H9 (cell line): Measurements from ENCODE around the gene ITPRIPL2. TPM values are rescaled to one million over a fixed set of nuclear protein-coding genes. Genes with fewer than 3 reads are reported as not detected.

ENCODE experiments used
- DNase-seq: peaks from one replicate; pipeline ENCODE4 v3.0.0-alpha.2; 2017
- H2AFZ ChIP-seq: one replicate; pipeline ENCODE4 v1.6.1; 2013; ENCODE audit warnings: mild to moderate bottlenecking, low read length, control low read depth, moderate library complexity
- H2AK5ac ChIP-seq: 2 replicates; pipeline ENCODE4 v1.6.1; 2013; ENCODE audit warnings: low read length, control low read depth, mixed read lengths; ENCODE audit not compliant: insufficient read length
- H2BK120ac ChIP-seq: one replicate; pipeline ENCODE4 v1.6.1; 2013; ENCODE audit warnings: low read depth, mild to moderate bottlenecking, low read length, control low read depth, inconsistent platforms; ENCODE audit not compliant: poor library complexity, severe bottlenecking
- H2BK12ac ChIP-seq: 2 replicates; pipeline ENCODE4 v1.6.1; 2013; ENCODE audit warnings: low read length, control low read depth, mixed read lengths, low read depth; ENCODE audit not compliant: insufficient read length
- H2BK15ac ChIP-seq: 2 replicates; pipeline ENCODE4 v1.6.1; 2013; ENCODE audit warnings: low read depth, low read length, control low read depth
- H2BK20ac ChIP-seq: one replicate; pipeline ENCODE4 v1.6.1; 2013; ENCODE audit warnings: low read depth, mild to moderate bottlenecking, low read length, control low read depth, inconsistent platforms; ENCODE audit not compliant: poor library complexity, severe bottlenecking
- H2BK5ac ChIP-seq: 2 replicates; pipeline ENCODE4 v1.6.1; 2013; ENCODE audit warnings: low read length, control low read depth, mixed read lengths; ENCODE audit not compliant: insufficient read length
- H3K14ac ChIP-seq: 2 replicates; pipeline ENCODE4 v1.6.1; 2013; ENCODE audit warnings: low read length, control low read depth; ENCODE audit not compliant: insufficient read depth
- H3K18ac ChIP-seq: 2 replicates; pipeline ENCODE4 v1.6.1; 2013; ENCODE audit warnings: low read depth, mild to moderate bottlenecking, mixed read lengths, low read length, control low read depth; ENCODE audit not compliant: insufficient read length
- H3K23ac ChIP-seq: 2 replicates; pipeline ENCODE4 v1.6.1; 2013; ENCODE audit warnings: low read length, control low read depth, mixed read lengths, low read depth; ENCODE audit not compliant: insufficient read length
- H3K23me2 ChIP-seq: 2 replicates; pipeline ENCODE4 v1.6.1; 2013; ENCODE audit warnings: low read depth, mild to moderate bottlenecking, mixed read lengths, low read length, control low read depth; ENCODE audit not compliant: insufficient read length, poor library complexity, severe bottlenecking
- H3K27ac ChIP-seq: 2 replicates; pipeline ENCODE4 v1.5.1; 2013; ENCODE audit warnings: low read length, control low read depth, mixed read lengths, low read depth; ENCODE audit not compliant: insufficient read length
- H3K27me3 ChIP-seq: 2 replicates; pipeline ENCODE4 v1.6.1; 2013; ENCODE audit warnings: low read length, control low read depth, inconsistent platforms; ENCODE audit not compliant: insufficient read depth
- H3K4ac ChIP-seq: 2 replicates; pipeline ENCODE4 v1.6.1; 2013; ENCODE audit warnings: low read depth, mild to moderate bottlenecking, control low read depth, inconsistent platforms, low read length, moderate library complexity
- H3K4me1 ChIP-seq: 2 replicates; pipeline ENCODE4 v1.6.1; 2013; ENCODE audit warnings: low read length, control low read depth, inconsistent platforms; ENCODE audit not compliant: insufficient read depth
- H3K4me2 ChIP-seq: 2 replicates; pipeline ENCODE4 v1.6.1; 2013; ENCODE audit warnings: low read length, control low read depth, mixed read lengths; ENCODE audit not compliant: insufficient read length, insufficient read depth
- H3K56ac ChIP-seq: 2 replicates; pipeline ENCODE4 v1.6.1; 2013; ENCODE audit warnings: low read depth, mild to moderate bottlenecking, mixed read lengths, low read length, control low read depth; ENCODE audit not compliant: insufficient read length
- H3K79me1 ChIP-seq: 2 replicates; pipeline ENCODE4 v1.6.1; 2013; ENCODE audit warnings: low read depth, mild to moderate bottlenecking, moderate library complexity, low read length, control low read depth, inconsistent platforms; ENCODE audit not compliant: insufficient read depth, poor library complexity, severe bottlenecking
- H3K79me2 ChIP-seq: 2 replicates; pipeline ENCODE4 v1.6.1; 2013; ENCODE audit warnings: low read length, control low read depth, inconsistent platforms; ENCODE audit not compliant: insufficient read depth
- H3K9ac ChIP-seq: 2 replicates; pipeline ENCODE4 v1.6.1; 2013; ENCODE audit warnings: low read length, control low read depth, mixed read lengths; ENCODE audit not compliant: insufficient read length; ENCODE audit errors: extremely low read depth
- H3K9me3 ChIP-seq: one replicate; pipeline ENCODE4 v1.6.1; 2013; ENCODE audit warnings: low read depth, low read length, inconsistent platforms; ENCODE audit not compliant: control insufficient read depth
- H3T11ph ChIP-seq: one replicate; pipeline ENCODE4 v1.6.1; 2013; ENCODE audit warnings: mild to moderate bottlenecking, low read length, control low read depth, inconsistent platforms
- H4K20me1 ChIP-seq: one replicate; pipeline ENCODE4 v1.6.1; 2013; ENCODE audit not compliant: control insufficient read depth, insufficient read length, insufficient read depth
- H4K5ac ChIP-seq: 2 replicates; pipeline ENCODE4 v1.6.1; 2013; ENCODE audit warnings: low read depth, mild to moderate bottlenecking, mixed read lengths, low read length, control low read depth; ENCODE audit not compliant: insufficient read length
- H4K8ac ChIP-seq: replicated peaks from 2 replicates; pipeline ENCODE4 v1.6.1; 2013; ENCODE audit warnings: low read length, control low read depth, mixed read lengths, low read depth; ENCODE audit not compliant: insufficient read length
- H4K91ac ChIP-seq: 2 replicates; pipeline ENCODE4 v1.6.1; 2013; ENCODE audit warnings: low read depth, mild to moderate bottlenecking, moderate library complexity, mixed read lengths, low read length, control low read depth; ENCODE audit not compliant: insufficient read length
- H3K27ac Mint-ChIP-seq, 3 experiments: 2 replicates in 2 of 3; 3 replicates in 1 of 3; pipeline ENCODE4 v1.8.0; 2020 to 2021; ENCODE audit warnings: mixed read lengths in 3 of 3, mild to moderate bottlenecking in 1 of 3, moderate library complexity in 1 of 3
- H3K27me3 Mint-ChIP-seq: 2 replicates; pipeline ENCODE4 v1.8.0; 2021; ENCODE audit warnings: low read depth, mild to moderate bottlenecking, moderate library complexity, mixed read lengths
- H3K36me3 Mint-ChIP-seq, 3 experiments: 2 replicates in 2 of 3; 3 replicates in 1 of 3; pipeline ENCODE4 v1.8.0; 2020 to 2021; ENCODE audit warnings: low read depth in 3 of 3, mixed read lengths in 3 of 3; ENCODE audit not compliant: insufficient read depth in 1 of 3
- H3K4me1 Mint-ChIP-seq, 2 experiments: 2 replicates each; pipeline ENCODE4 v1.8.0; 2020; ENCODE audit warnings: mixed read lengths in 2 of 2
- H3K4me3 Mint-ChIP-seq, 2 experiments: 2 replicates in 1 of 2; 3 replicates in 1 of 2; pipeline ENCODE4 v1.8.0; 2020 to 2021; ENCODE audit warnings: mild to moderate bottlenecking in 2 of 2, mixed read lengths in 2 of 2, moderate library complexity in 1 of 2
- H3K9me3 Mint-ChIP-seq, 2 experiments: 2 replicates in 1 of 2; 3 replicates in 1 of 2; pipeline ENCODE4 v1.8.0; 2020; ENCODE audit warnings: mild to moderate bottlenecking in 2 of 2, mixed read lengths in 2 of 2, moderate library complexity in 1 of 2
- WGBS: extraction: QIAGEN DNeasy Blood & Tissue Kit; methylation state at CpG from one replicate; pipeline ENCODE4 v1.1.7; 2013; ENCODE audit warnings: missing lambda C conversion rate, low lambda C conversion rate, mixed read lengths; ENCODE audit not compliant: insufficient read length; ENCODE audit errors: extremely low coverage; 5-methylcytosine and 5-hydroxymethylcytosine counted together
- total RNA-seq: library from RNA; stranded (reverse); gene quantifications from 2 replicates; pipeline ENCODE4 v1.2.1, GENCODE V29; 2021
- TF ChIP-seq, protein P1 (sequence below): fragments of 200-600 bp; sonication (generic); conservative IDR thresholded peaks from 3 replicates; pipeline ENCODE4 v1.8.0; 2021; ENCODE audit warnings: antibody characterized with exemption, mild to moderate bottlenecking

Gene ITPRIPL2
- total RNA-seq, 1 experiment from 2014 or later: 9.1 TPM

DNA sequence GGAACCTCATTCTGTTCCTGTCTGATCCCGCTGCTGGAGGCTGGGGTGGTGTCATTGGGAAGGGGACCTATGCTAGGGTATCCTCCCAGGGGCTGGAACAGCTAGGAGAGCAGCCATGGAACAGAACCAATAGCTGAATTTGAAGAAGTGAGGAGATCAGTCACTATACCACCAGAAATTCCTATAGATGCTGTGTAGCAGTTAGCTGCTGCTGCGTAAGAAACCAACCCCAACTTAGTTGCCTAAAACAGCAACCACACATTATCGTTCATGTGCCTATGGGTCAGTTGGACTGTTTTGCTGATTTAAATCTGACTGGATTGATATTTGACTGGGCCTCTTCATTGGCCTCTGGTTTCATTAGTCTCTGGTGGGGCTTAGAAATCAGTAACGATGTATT, 33.9 kb downstream of the ITPRIPL2 start:
- H3K18ac ChIP-seq: no peak overlapping the region
- H2BK20ac ChIP-seq: no peak overlapping the region
- H2BK120ac ChIP-seq: no peak overlapping the region
- TF ChIP-seq, protein P1, sequence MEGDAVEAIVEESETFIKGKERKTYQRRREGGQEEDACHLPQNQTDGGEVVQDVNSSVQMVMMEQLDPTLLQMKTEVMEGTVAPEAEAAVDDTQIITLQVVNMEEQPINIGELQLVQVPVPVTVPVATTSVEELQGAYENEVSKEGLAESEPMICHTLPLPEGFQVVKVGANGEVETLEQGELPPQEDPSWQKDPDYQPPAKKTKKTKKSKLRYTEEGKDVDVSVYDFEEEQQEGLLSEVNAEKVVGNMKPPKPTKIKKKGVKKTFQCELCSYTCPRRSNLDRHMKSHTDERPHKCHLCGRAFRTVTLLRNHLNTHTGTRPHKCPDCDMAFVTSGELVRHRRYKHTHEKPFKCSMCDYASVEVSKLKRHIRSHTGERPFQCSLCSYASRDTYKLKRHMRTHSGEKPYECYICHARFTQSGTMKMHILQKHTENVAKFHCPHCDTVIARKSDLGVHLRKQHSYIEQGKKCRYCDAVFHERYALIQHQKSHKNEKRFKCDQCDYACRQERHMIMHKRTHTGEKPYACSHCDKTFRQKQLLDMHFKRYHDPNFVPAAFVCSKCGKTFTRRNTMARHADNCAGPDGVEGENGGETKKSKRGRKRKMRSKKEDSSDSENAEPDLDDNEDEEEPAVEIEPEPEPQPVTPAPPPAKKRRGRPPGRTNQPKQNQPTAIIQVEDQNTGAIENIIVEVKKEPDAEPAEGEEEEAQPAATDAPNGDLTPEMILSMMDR: no peak
- Mint-ChIP-seq H3K4me1 (no peaks in the 10 kb centered on the region), H3K27me3 (peaks cover 22% of the 10 kb centered on the region), H3K36me3 (peaks cover 0 to 2% (median 0%) of the 10 kb centered on the region in 3 experiments; a peak in 1 of 7 replicates), H3K27ac (no peak overlapping the region), H3K4me3 (no peak overlapping the region), H3K9me3 (peaks cover 6 to 9% of the 10 kb centered on the region in 2 experiments; a peak in 3 of 5 replicates)
- H3K79me2 ChIP-seq: no peaks in the 10 kb centered on the region
- no peaks in the 10 kb centered on the region for H3K27me3 ChIP-seq
- no peaks in the 10 kb centered on the region; the same call in 1 of the 2 replicates for H3K4me1 ChIP-seq
- no peak for DNase-seq
- no peak overlapping the region for H2BK5ac ChIP-seq
- no peak overlapping the region for H2AFZ ChIP-seq
- no peak overlapping the region for H2BK12ac ChIP-seq
- no peak overlapping the region for H3K23ac ChIP-seq
- no peak overlapping the region for H3K4ac ChIP-seq
- no peaks in the 10 kb centered on the region for H3K79me1 ChIP-seq
- WGBS: no CpG with 5 or more reads among the region's 4 CpGs
- H3K9me3 ChIP-seq: no peaks in the 10 kb centered on the region
- H4K8ac ChIP-seq: no peak overlapping the region
- H3K9ac ChIP-seq: no peak overlapping the region
- H3K27ac ChIP-seq: no peak overlapping the region
- H4K91ac ChIP-seq: no peak overlapping the region
- H4K5ac ChIP-seq: no peak overlapping the region
- H3K4me2 ChIP-seq: no peak overlapping the region
- no peak overlapping the region for H3K56ac ChIP-seq
- no peak overlapping the region for H2BK15ac ChIP-seq
- no peaks in the 10 kb centered on the region for H3K23me2 ChIP-seq
- H3T11ph ChIP-seq: no peak overlapping the region
- no peak overlapping the region for H2AK5ac ChIP-seq
- H4K20me1 ChIP-seq: no peaks in the 10 kb centered on the region
- no peak overlapping the region for H3K14ac ChIP-seq
